ENCODE data around the gene CCL4. TPM values are rescaled to one million over a fixed set of nuclear protein-coding genes. Genes with fewer than 3 reads are reported as not detected.

The CCL4 gene
- polyA plus RNA-seq, 1 donor (not counting 4 experiments of a cell fraction or from before 2014, with no cell fraction given), result not detected

- Histone ChIP-seq H3K27ac (ENCODE audit: control insufficient read depth, insufficient read depth, low read length) (no peak overlapping the region), H3K9me3 (ENCODE audit: control insufficient read depth, low read depth, low read length) (no peaks in the 10 kb centered on the region), H2AFZ (ENCODE audit: control insufficient read depth, low read length) (no peak overlapping the region), H3K4me3 (ENCODE audit: control insufficient read depth in 2 of 3, extremely low read depth in 1 of 3, insufficient read depth in 2 of 3, low read depth in 1 of 3, low read length in 3 of 3) (no peak overlapping the region), H3K4me1 (ENCODE audit: control insufficient read depth, extremely low read depth, insufficient read depth, low read length) (no peaks in the 10 kb centered on the region), H3K79me2 (ENCODE audit: control insufficient read depth, insufficient read depth, low read length) (no peaks in the 10 kb centered on the region), H3K9me1 (ENCODE audit: control insufficient read depth, extremely low read depth, insufficient read depth, low read length) (no peaks in the 10 kb centered on the region), H3K27me3 (ENCODE audit: control insufficient read depth, extremely low read depth, insufficient read depth, low read length) (no peaks in the 10 kb centered on the region), H3K36me3 (ENCODE audit: control insufficient read depth in 2 of 2, extremely low read depth in 1 of 2, insufficient read depth in 2 of 2, low read length in 2 of 2) (no peaks in the 10 kb centered on the region), H4K20me1 (ENCODE audit: control insufficient read depth, extremely low read depth, insufficient read depth, low read length) (no peaks in the 10 kb centered on the region), H3K9ac (ENCODE audit: control insufficient read depth, extremely low read depth, insufficient read depth, low read length) (no peak overlapping the region), H3K4me2 (ENCODE audit: control insufficient read depth, extremely low read depth, insufficient read depth, low read depth, low read length) (no peak overlapping the region)
- DNase-seq (ENCODE audit: low read depth, low spot score), result no peak
- dilution Hi-C loops (cut with MboI; ENCODE audit: extremely low pct_ligation_motif_present, low sequenced_read_pairs), result loop anchor here (25.0 kb wide), 1 partner anchor 155 kb away; the partner anchor contains the start of genes CCL14 and CCL16
- TF ChIP-seq CTCF (optimal IDR thresholded peaks at IDR 0.05 in 1 of 3, IDR thresholded peaks at IDR 0.05 in 1 of 3, conservative IDR thresholded peaks at IDR 0.05 in 1 of 3; ENCODE audit: extremely low read depth in 1 of 3, insufficient read depth in 2 of 3, low read length in 3 of 3), result no peak
- no peak for TF ChIP-seq EZH2 (IDR thresholded peaks at IDR 0.05; ENCODE audit: low read length)
- FAIRE-seq, result no peak
Measured at GRCh38 chr17:36142235-36142634, 38.6 kb downstream of the CCL4 start.

- dilution Hi-C loops (cut with MboI; ENCODE audit: extremely low pct_ligation_motif_present, low sequenced_read_pairs), result loop anchor here (25.0 kb wide), 1 partner anchor 156 kb away; the partner anchor contains the start of genes CCL14 and CCL16
- no peak overlapping the region for H3K4me3 ChIP-seq (ENCODE audit: control insufficient read depth in 2 of 3, extremely low read depth in 1 of 3, insufficient read depth in 2 of 3, low read depth in 1 of 3, low read length in 3 of 3)
- no peaks in the 10 kb centered on the region for H3K4me1 ChIP-seq (ENCODE audit: control insufficient read depth, extremely low read depth, insufficient read depth, low read length)
- no peak for FAIRE-seq
- no peak overlapping the region for H3K4me2 ChIP-seq (ENCODE audit: control insufficient read depth, extremely low read depth, insufficient read depth, low read depth, low read length)
- no peaks in the 10 kb centered on the region for H3K9me3 ChIP-seq (ENCODE audit: control insufficient read depth, low read depth, low read length)
- no peaks in the 10 kb centered on the region for H4K20me1 ChIP-seq (ENCODE audit: control insufficient read depth, extremely low read depth, insufficient read depth, low read length)
- no peaks in the 10 kb centered on the region for H3K36me3 ChIP-seq (ENCODE audit: control insufficient read depth in 2 of 2, extremely low read depth in 1 of 2, insufficient read depth in 2 of 2, low read length in 2 of 2)
- H3K79me2 ChIP-seq (ENCODE audit: control insufficient read depth, insufficient read depth, low read length), result no peaks in the 10 kb centered on the region
- no peak for DNase-seq (ENCODE audit: low read depth, low spot score)
- H3K9ac ChIP-seq (ENCODE audit: control insufficient read depth, extremely low read depth, insufficient read depth, low read length), result no peak overlapping the region
- no peak overlapping the region for H3K27ac ChIP-seq (ENCODE audit: control insufficient read depth, insufficient read depth, low read length)
- H2AFZ ChIP-seq (ENCODE audit: control insufficient read depth, low read length), result no peak overlapping the region
- no peak for TF ChIP-seq CTCF (optimal IDR thresholded peaks at IDR 0.05 in 1 of 3, IDR thresholded peaks at IDR 0.05 in 1 of 3, conservative IDR thresholded peaks at IDR 0.05 in 1 of 3; ENCODE audit: extremely low read depth in 1 of 3, insufficient read depth in 2 of 3, low read length in 3 of 3)
- TF ChIP-seq EZH2 (IDR thresholded peaks at IDR 0.05; ENCODE audit: low read length), result no peak
- no peaks in the 10 kb centered on the region for H3K9me1 ChIP-seq (ENCODE audit: control insufficient read depth, extremely low read depth, insufficient read depth, low read length)
- H3K27me3 ChIP-seq (ENCODE audit: control insufficient read depth, extremely low read depth, insufficient read depth, low read length), result no peaks in the 10 kb centered on the region
Measured at GRCh38 chr17:36142806-36143205, 39.2 kb downstream of the CCL4 start.
